ENCODE results near the gene FAM120B.

Gene FAM120B

GRCh38 chr6:170448317-170448716 is 141.8 kb downstream of the FAM120B start:
- no peak for DNase-seq

DNA sequence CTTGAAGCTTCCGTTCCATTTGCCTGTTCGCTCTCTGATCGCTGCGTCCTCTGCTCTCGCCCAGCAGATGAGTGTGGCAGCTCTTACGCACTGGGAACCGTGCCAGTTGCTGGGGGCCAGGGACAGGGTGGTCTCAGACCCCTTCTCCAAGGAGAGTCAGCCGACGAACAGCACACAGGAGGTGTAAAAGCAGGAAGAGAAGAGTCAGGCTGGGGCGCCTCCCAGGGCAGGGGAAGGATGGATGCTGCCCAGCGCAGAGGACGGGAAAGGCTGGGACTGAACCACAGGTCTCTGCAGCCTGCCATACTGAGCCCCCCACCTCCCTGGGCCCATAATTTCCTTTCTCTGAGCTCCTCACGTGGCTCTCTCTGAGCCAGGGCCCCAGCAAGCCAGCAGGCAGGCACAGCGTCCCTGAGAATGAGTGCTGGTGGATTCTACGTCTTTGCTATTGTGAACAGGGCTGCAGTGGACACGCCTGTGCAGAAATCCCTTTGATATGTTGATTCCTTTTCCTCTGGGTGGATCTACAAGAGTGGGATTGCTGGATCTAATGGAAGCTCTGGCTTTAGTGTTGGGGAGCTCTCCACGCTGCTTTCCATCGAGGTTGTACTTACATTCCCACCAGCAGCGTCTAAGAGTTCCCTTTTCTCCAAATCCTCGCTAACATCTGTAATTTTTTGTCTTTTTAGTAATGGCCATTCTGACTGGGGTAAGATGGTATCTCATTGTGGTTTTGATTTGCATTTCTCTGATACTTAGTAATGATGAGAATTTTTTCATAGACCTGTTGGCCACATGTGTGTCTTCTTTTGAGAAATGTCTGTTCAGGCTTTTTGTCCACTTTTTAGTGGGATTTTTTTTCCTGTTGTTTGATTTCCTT is 142.4 kb downstream of the FAM120B start:
- no peak for DNase-seq

DNA sequence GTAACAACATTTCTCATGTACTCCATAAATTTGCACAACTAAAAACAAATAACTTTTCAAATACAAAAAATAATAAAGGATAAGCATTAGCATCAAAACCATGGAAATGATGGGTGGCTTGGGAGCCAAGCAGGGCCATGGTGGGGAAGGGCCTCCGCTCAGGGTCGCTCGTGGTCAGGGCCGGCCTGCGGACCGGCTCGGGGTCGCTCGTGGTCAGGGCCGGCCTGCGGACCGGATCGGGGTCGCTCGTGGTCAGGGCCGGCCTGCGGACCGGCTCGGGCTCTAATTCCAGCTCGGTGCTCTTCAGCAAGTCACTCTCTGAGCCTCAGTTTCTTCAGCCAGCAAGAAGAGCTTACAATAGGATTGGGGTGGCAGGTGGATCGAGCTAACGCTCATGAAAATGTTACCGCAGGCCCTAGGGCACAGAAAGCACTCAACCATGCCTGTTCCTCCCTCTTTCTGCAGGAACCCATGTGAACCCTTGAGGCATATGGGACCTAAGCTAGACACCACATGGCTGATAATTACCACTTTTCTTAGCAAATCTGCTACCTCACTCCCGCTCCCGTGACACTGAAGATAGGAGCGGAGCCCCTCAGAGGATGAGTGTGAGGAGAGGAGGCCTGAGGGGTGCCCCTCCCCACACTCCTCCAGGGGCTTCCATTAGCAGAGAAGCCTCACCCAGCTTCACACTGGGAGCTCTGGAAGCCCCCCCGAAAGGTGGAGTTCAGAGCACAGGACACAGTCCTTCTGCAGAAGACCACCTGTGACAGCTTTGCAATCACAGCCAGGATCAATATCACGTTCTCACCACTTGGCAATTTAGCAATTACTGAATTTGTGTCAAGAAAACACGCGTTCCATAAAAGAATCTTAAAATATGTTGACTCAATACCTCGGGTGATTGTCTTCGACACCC is 143.5 kb downstream of the FAM120B start:
- DNase-seq, result no peak

DNA sequence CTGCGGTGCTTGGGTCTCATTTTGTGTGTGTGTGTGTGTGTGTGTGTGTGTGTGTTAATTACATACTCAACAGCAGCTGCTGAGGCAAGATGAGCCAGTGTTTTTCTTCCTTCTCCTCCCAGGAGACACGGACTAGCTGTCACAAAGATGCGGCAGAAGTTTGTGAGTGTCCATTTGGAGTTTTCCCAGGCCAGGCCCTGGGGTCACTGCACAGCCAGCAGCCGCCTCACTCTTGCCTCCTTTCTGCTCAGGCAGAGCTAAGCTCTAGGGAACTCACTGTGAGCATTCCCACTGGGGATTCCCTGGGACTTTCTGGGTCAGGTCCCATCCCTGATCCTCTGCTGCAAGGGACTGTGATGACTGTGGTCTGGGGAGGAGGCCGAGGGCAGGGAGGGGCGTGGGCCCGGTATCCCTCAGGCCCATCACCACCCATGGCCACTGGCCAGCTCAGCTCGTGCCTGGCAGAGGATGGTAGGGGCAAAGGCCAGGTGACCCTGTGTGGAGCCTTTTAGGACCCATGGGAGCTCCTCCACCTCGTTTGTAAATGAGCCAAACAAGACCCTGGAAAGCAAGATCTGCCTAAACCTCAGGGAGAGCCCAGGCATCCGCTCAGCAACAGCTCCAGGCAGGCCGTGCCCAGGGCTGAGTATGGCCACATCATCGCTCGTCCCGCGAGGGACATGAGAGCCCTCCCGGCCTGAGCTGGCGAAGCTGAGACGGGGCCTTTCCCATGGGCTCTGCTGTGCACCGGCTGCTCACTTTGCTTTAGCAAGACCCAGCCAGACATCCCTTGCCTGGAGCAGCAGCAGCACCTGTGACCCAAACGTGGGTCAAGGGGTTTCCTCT is 144.6 kb downstream of the FAM120B start:
- no peak for DNase-seq

- no peak for DNase-seq
These were observed 145.4 kb downstream of the FAM120B start for GRCh38 chr6:170451762-170452651.

GRCh38 chr6:170452767-170453545 is 146.4 kb downstream of the FAM120B start:
- no peak for DNase-seq

DNA sequence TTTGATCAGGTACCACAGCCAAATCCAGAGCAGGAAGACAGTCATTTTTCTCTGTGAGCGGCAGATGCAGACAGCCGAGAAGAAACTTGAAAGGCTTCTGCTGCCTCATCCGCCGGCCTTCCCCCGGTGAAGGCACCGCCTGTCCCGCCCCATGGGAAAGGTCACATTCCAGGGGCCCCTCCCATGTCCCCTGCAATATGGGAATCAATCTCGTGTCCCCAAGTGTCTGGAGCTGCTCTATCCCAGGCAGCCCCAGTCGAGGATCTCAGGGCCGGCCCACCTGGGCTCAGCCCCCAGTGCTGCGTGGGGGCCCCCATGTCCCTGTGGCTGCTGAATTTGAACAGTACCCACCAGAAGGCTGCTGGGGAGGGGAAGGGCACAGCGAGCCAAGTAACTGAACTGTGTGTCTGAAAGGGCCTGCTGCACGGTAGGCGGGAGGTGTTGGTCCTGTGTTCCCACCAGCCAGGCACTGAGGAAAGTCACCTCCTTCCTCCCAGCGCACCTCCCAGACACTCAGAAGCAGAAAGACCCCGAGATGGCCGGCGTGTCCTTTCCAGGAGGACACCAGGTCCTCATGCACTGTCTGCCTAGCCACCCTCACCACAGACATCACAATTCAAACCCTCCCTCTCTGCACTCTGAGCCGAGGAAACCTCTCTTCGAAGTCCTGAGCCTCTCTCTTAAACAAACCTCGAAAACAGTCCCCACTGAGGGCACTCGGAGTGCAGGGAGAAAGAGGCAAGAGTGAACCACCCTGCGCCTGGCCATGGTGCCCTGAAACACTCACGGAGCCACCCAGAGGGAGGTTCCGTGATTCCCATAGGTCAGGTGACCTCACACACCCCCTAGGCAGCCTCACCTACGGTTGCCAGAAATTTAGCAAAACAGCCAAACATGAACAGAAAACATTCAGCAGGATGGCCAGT is 147.3 kb downstream of the FAM120B start:
- no peak for DNase-seq

GRCh38 chr6:170454512-170455285 is 148.1 kb downstream of the FAM120B start:
- no peak for DNase-seq

GRCh38 chr6:170455335-170455979 is 148.9 kb downstream of the FAM120B start:
- DNase-seq, result no peak

GRCh38 chr6:170456334-170456733 is 149.8 kb downstream of the FAM120B start:
- no peak for DNase-seq

All from stimulated activated naive CD4-positive, alpha-beta T cell treated with Interleukin-2 at 50 U/mL for 16 hours (primary cell).